HL-60 (cell line): ENCODE results near the gene NID2.

Experiments used
- CTCF ChIP-seq: IDR thresholded peaks from one replicate; pipeline ENCODE4 v1.5.1; 2011; ENCODE audit warnings: low read length, control low read depth, inconsistent platforms; ENCODE audit not compliant: insufficient read depth
- GABPA ChIP-seq: IDR thresholded peaks from 2 replicates; pipeline ENCODE4 v1.6.1; 2012; ENCODE audit warnings: low read depth
- TF ChIP-seq, protein P1 (sequence below): IDR thresholded peaks from 2 replicates; pipeline ENCODE4 v1.6.1; 2012; ENCODE audit warnings: low read depth; ENCODE audit not compliant: insufficient replicate concordance

- TF ChIP-seq CTCF = no peak
- TF ChIP-seq, protein P1, sequence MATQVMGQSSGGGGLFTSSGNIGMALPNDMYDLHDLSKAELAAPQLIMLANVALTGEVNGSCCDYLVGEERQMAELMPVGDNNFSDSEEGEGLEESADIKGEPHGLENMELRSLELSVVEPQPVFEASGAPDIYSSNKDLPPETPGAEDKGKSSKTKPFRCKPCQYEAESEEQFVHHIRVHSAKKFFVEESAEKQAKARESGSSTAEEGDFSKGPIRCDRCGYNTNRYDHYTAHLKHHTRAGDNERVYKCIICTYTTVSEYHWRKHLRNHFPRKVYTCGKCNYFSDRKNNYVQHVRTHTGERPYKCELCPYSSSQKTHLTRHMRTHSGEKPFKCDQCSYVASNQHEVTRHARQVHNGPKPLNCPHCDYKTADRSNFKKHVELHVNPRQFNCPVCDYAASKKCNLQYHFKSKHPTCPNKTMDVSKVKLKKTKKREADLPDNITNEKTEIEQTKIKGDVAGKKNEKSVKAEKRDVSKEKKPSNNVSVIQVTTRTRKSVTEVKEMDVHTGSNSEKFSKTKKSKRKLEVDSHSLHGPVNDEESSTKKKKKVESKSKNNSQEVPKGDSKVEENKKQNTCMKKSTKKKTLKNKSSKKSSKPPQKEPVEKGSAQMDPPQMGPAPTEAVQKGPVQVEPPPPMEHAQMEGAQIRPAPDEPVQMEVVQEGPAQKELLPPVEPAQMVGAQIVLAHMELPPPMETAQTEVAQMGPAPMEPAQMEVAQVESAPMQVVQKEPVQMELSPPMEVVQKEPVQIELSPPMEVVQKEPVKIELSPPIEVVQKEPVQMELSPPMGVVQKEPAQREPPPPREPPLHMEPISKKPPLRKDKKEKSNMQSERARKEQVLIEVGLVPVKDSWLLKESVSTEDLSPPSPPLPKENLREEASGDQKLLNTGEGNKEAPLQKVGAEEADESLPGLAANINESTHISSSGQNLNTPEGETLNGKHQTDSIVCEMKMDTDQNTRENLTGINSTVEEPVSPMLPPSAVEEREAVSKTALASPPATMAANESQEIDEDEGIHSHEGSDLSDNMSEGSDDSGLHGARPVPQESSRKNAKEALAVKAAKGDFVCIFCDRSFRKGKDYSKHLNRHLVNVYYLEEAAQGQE = no peak
- TF ChIP-seq GABPA = no peak
Measured at GRCh38 chr14:52095336-52095735, 26.5 kb upstream of the NID2 start.
